ENCODE data around the gene CDR2L.

The CDR2L gene

DNA sequence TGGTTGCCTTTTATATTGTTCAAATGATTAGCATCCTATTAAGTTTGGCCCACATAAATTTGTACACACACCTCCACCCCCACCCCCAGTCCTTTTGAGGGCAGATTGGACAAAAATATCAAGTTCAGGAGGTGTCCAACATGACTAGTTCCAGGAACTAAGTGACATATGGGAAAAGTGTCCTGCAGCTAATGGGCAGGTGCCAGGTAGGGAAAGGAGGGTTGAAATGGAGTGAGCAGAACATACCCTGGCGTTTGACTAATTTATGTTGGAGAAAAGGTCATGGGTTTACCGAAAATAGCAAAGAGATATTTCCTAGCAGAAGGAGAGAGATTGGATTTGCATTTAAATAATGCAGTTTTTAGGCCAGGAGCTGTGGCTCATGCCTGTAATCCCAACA lies 64.5 kb downstream of the CDR2L start:
- no peak overlapping the region for H3K9ac ChIP-seq (ENCODE audit: insufficient read length)
- no peaks in the 10 kb centered on the region for H3K9me3 ChIP-seq (ENCODE audit: low read depth, low read length)
- no peak for DNase-seq (ENCODE audit: low read depth, low spot score)
- peaks cover 46% of the 10 kb centered on the region for H3K36me3 ChIP-seq (ENCODE audit: insufficient read depth, low read length)
- TF ChIP-seq POLR2AphosphoS5 (IDR thresholded peaks at IDR 0.05; ENCODE audit: borderline replicate concordance, low read depth, low read length) (no peak), EZH2 (IDR thresholded peaks at IDR 0.05) (no peak), FOXP2 (optimal IDR thresholded peaks at IDR 0.05; ENCODE audit: control extremely low read depth, extremely low read length, insufficient read depth) (no peak)
- H3K4me3 ChIP-seq = no peak overlapping the region
- H3K27ac ChIP-seq = no peak overlapping the region
